ENCODE data around the gene NDUFV2. TPM values are rescaled to one million over a fixed set of nuclear protein-coding genes. Genes with fewer than 3 reads are reported as not detected.

NDUFV2 gene
- total RNA-seq, 1 experiment from 2014 or later, result 272 TPM

DNA sequence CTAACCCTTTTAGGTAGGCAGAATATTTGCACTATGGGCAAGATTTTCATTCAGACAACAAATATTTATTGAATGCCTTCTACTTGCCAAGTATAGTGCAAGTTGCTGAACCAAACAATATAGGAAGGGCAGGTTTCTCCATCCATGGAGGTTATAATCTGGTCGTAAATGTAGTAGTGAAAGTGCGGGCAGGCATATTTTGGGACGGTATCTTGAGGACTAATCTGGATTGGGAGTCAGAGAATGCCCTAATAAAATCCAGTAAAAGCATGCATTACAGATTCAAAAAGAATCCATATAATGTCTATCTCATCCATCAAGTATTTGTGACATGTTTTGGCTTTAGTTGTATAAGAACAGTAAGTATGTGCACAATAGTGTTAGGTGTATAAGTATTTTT, 1.7 kb upstream of the NDUFV2 start:
- H3K27ac ChIP-seq (ENCODE audit: low read length), result no peak overlapping the region
- ChIA-PET POLR2A (ENCODE audit: unreplicated experiment) (no interaction called here), CTCF (no interaction called here)
- intact Hi-C loops (cut with micrococcal nuclease), result no loop called here
- H3K36me3 ChIP-seq (ENCODE audit: low read depth, low read length), result peaks cover 4% of the 10 kb centered on the region; the same call in 1 of the 2 replicates
- no peaks in the 10 kb centered on the region for H3K9me3 ChIP-seq (ENCODE audit: low read length)
- DNase-seq (peak; percentile 55), ATAC-seq (no peak)
- H3K4me3 ChIP-seq (ENCODE audit: low read length), result no peak overlapping the region
- no peak overlapping the region for H3K9ac ChIP-seq (ENCODE audit: low read length)
- TF ChIP-seq EZH2phosphoT487 (IDR thresholded peaks at IDR 0.05; ENCODE audit: borderline replicate concordance, low read length), result no peak
- TF ChIP-seq CTCF (conservative IDR thresholded peaks at IDR 0.05; ENCODE audit: low read depth, low read length), result no peak
- no peak for TF ChIP-seq EZH2 (IDR thresholded peaks at IDR 0.05; ENCODE audit: low read length, unreplicated experiment)
- H3F3A ChIP-seq (ENCODE audit: low read length, unreplicated experiment), result no peaks in the 10 kb centered on the region
- H3K9me2 ChIP-seq (replicated peaks; ENCODE audit: low read length), result no peaks in the 10 kb centered on the region
- no TSS peak for BruUV-seq (replicated peaks)
- H4K20me1 ChIP-seq (ENCODE audit: low read length), result peaks cover 19% of the 10 kb centered on the region
- no peaks in the 10 kb centered on the region for H3K27me3 ChIP-seq (ENCODE audit: low read length)
- H3K79me2 ChIP-seq (ENCODE audit: low read length), result peaks cover 33% of the 10 kb centered on the region
- peak overlapping the region; percentile 29 for H3K4me2 ChIP-seq (ENCODE audit: low read length)
- H2AFZ ChIP-seq (ENCODE audit: low read length), result no peak overlapping the region; the same call in 1 of the 2 replicates
- H3K4me1 ChIP-seq (ENCODE audit: insufficient read depth, low read length), result peaks cover 38% of the 10 kb centered on the region

DNA sequence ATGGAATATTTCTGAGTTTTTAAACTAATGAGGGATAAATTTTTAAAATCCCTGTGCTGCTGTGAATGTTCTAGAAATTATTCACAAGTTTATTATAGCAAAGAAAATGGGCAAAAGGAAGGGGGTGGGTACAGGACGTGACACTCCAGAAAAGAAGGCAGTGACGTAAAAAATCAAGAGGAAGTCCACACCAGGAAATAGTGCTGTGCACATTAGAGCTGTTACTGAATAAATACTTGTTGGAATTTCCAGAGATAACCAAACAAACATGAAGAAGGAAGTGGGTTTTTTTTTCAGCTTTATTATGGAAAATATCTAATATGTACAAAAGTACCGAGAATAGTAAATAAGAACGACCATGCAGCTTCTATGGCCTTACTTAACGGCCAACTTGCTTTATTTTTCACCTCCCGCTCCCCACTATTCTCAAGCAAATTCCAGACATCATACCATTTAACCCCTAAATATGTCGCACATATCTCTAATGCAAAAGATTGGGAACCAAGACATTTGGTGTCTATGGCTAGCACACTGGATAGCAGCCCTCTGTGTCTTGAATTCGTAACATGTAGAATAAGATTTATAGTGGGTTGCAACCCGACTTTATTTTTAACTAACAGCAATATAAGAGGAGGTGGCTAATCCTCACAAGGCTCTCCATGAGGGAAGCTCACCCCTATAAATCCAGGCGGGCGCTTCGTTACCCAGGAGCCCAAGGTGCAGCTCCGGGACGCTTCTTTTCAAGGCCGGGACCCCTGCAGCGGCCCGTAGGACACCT, 580 bp upstream of the NDUFV2 start:
- Histone ChIP-seq H3K9me2 (replicated peaks; ENCODE audit: low read length) (no peaks in the 10 kb centered on the region), H3K4me2 (ENCODE audit: low read length) (peak overlapping the region; percentile 91), H3K4me3 (ENCODE audit: low read length) (peak overlapping the region; percentile 73), H3K9me3 (ENCODE audit: low read length) (no peaks in the 10 kb centered on the region), H3K27ac (ENCODE audit: low read length) (peak overlapping the region; percentile 67), H3K36me3 (ENCODE audit: low read depth, low read length) (peaks cover 7% of the 10 kb centered on the region; the same call in 1 of the 2 replicates), H3K79me2 (ENCODE audit: low read length) (peaks cover 44% of the 10 kb centered on the region), H2AFZ (ENCODE audit: low read length) (peak overlapping the region; percentile 92), H3F3A (ENCODE audit: low read length, unreplicated experiment) (no peaks in the 10 kb centered on the region), H3K9ac (ENCODE audit: low read length) (peak overlapping the region; percentile 97), H3K27me3 (ENCODE audit: low read length) (no peaks in the 10 kb centered on the region), H3K4me1 (ENCODE audit: insufficient read depth, low read length) (peaks cover 47% of the 10 kb centered on the region), H4K20me1 (ENCODE audit: low read length) (peaks cover 30% of the 10 kb centered on the region)
- DNase-seq (peak; percentile 42), ATAC-seq (peak; percentile 3)
- ChIA-PET POLR2A (ENCODE audit: unreplicated experiment) (interaction anchor here (0.6 to 0.7 kb wide), 2 partner anchors 79 to 117 kb away, joined by 3 to 14 read pairs; no protein-coding TSS in a partner anchor), CTCF (no interaction called here)
- intact Hi-C loops (cut with micrococcal nuclease), result loop anchor here (1.0 kb wide), 1 partner anchor 8 kb away; no protein-coding TSS in a partner anchor
- TSS peak; percentile 80 for BruUV-seq (replicated peaks)
- TF ChIP-seq CTCF (conservative IDR thresholded peaks at IDR 0.05; ENCODE audit: low read depth, low read length) (no peak), EZH2phosphoT487 (IDR thresholded peaks at IDR 0.05; ENCODE audit: borderline replicate concordance, low read length) (no peak), EZH2 (IDR thresholded peaks at IDR 0.05; ENCODE audit: low read length, unreplicated experiment) (no peak)
